GM06990 (cell line): ENCODE data around the gene GP2.

Experiments
- DNase-seq: peaks from one replicate; pipeline ENCODE4 v3.0.0-alpha.2; 2011; ENCODE audit not compliant: insufficient read length; ENCODE audit errors: extremely low read depth
- H3K27me3 ChIP-seq: replicated peaks from 2 replicates; pipeline ENCODE4 v1.6.0; 2011; ENCODE audit warnings: low read length; ENCODE audit not compliant: control insufficient read depth, insufficient read depth
- H3K36me3 ChIP-seq: 2 replicates; pipeline ENCODE4 v1.5.1; 2011; ENCODE audit warnings: low read length; ENCODE audit not compliant: control insufficient read depth, insufficient read depth
- H3K4me3 ChIP-seq: replicated peaks from 2 replicates; pipeline ENCODE4 v1.5.1; 2011; ENCODE audit warnings: low read depth, mild to moderate bottlenecking, control low read depth, low read length
- TF ChIP-seq, protein P1 (sequence below): IDR thresholded peaks from 2 replicates; pipeline ENCODE4 v1.5.1; 2011; ENCODE audit warnings: low read length, control low read depth, mild to moderate bottlenecking, inconsistent platforms; ENCODE audit not compliant: insufficient read depth, poor library complexity, severe bottlenecking

GP2 gene

GRCh38 chr16:20320592-20320991 is 6.7 kb downstream of the GP2 start:
- TF ChIP-seq, protein P1, sequence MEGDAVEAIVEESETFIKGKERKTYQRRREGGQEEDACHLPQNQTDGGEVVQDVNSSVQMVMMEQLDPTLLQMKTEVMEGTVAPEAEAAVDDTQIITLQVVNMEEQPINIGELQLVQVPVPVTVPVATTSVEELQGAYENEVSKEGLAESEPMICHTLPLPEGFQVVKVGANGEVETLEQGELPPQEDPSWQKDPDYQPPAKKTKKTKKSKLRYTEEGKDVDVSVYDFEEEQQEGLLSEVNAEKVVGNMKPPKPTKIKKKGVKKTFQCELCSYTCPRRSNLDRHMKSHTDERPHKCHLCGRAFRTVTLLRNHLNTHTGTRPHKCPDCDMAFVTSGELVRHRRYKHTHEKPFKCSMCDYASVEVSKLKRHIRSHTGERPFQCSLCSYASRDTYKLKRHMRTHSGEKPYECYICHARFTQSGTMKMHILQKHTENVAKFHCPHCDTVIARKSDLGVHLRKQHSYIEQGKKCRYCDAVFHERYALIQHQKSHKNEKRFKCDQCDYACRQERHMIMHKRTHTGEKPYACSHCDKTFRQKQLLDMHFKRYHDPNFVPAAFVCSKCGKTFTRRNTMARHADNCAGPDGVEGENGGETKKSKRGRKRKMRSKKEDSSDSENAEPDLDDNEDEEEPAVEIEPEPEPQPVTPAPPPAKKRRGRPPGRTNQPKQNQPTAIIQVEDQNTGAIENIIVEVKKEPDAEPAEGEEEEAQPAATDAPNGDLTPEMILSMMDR: no peak
- DNase-seq: no peak
- Histone ChIP-seq H3K36me3 (no peaks in the 10 kb centered on the region), H3K27me3 (no peaks in the 10 kb centered on the region), H3K4me3 (no peak overlapping the region)

- no peaks in the 10 kb centered on the region for H3K27me3 ChIP-seq
- TF ChIP-seq, protein P1: no peak
- no peaks in the 10 kb centered on the region for H3K36me3 ChIP-seq
- no peak for DNase-seq
- H3K4me3 ChIP-seq: no peak overlapping the region
Measured at GRCh38 chr16:20320178-20320577, 7.1 kb downstream of the GP2 start.

- no peak for DNase-seq
- Histone ChIP-seq H3K27me3 (no peaks in the 10 kb centered on the region), H3K4me3 (no peak overlapping the region), H3K36me3 (no peaks in the 10 kb centered on the region)
- TF ChIP-seq, protein P1: no peak
Measured at GRCh38 chr16:20319406-20319805, 7.9 kb downstream of the GP2 start.

DNA sequence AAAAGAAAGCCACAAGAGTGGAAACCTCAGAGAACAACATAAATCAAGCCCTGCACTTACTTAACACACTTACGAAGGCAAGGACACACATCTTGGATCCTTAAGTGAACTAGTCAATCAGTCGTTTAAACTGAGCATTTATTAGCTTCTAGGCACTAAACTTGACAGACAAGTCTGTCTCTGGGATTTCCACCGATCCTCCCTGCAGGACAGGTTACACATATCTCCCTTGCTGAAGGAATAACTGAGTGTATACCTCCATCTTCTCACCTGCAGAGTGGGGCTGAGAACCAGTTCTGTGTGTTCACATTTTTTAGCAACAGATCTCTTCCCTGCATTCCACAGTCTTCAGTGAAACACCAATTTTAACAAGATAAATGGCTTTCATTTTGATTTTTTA is 8.9 kb downstream of the GP2 start:
- no peak for DNase-seq
- Histone ChIP-seq H3K36me3 (no peaks in the 10 kb centered on the region), H3K27me3 (no peaks in the 10 kb centered on the region), H3K4me3 (no peak overlapping the region)
- TF ChIP-seq, protein P1: no peak

GRCh38 chr16:20318006-20318405 is 9.3 kb downstream of the GP2 start:
- Histone ChIP-seq H3K27me3 (no peaks in the 10 kb centered on the region), H3K4me3 (no peak overlapping the region), H3K36me3 (no peaks in the 10 kb centered on the region)
- DNase-seq: no peak
- TF ChIP-seq, protein P1: no peak

- Histone ChIP-seq H3K36me3 (no peaks in the 10 kb centered on the region), H3K27me3 (no peaks in the 10 kb centered on the region), H3K4me3 (no peak overlapping the region)
- TF ChIP-seq, protein P1: no peak
- DNase-seq: no peak
Measured at GRCh38 chr16:20317117-20317516, 10.2 kb downstream of the GP2 start.
